ENCODE measurements around the gene JARID2. TPM values are rescaled to one million over a fixed set of nuclear protein-coding genes. Genes with fewer than 3 reads are reported as not detected.

Gene JARID2
- total and polyA plus RNA-seq, 4 donors: 15.4 to 25.5 (median 23.1) TPM

DNA sequence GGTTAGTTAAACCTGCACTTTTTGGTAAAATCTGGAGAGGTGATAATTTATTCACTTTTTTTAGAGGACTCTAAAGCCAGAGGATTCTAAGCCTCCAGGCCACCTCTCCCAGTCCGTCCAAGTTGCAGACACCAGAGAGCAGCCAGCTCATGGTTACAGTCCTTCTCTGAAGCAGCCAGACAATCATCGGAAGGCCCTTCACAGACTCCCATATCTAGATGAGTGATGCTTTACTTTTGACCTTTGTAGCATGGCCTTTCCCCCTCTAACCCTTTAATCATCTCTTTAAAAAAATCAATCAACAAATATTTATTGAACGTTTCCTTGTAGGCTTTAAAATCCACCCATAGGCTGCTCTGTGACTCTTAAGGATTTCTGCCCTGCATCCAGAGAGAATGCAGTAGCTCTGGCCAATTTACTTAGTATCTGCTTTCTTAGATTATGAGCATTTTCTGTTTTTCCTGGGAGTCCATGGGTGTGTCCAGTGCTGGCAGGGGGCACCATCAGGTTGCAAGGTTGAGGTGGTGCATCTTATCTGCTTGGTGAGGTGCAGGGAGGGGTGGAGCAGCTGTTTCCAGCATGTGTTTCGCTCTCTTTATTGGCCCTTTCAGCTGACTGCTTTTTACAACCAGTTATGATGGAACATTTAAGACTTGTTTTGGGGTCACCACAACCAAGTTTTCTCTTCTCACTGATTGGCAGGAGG lies 58.6 kb downstream of the JARID2 start:
- Histone ChIP-seq H3K27me3 (ENCODE audit: control insufficient read depth, insufficient read depth, low read length) (no peaks in the 10 kb centered on the region), H3K4me3 (ENCODE audit: low read depth, low read length) (no peak overlapping the region), H3K9me3 (ENCODE audit: control insufficient read depth, insufficient read depth, low read length) (no peaks in the 10 kb centered on the region), H3K27ac (ENCODE audit: low read depth, low read length) (peak overlapping the region; percentile 25), H3K36me3 (ENCODE audit: control insufficient read depth, insufficient read depth, low read length) (no peaks in the 10 kb centered on the region), H3K4me1 (ENCODE audit: control insufficient read depth, insufficient read depth, low read length) (peaks cover 17% of the 10 kb centered on the region)
- DNase-seq (ENCODE audit: low read depth in 4 of 6, low spot score in 6 of 6): no peak
- 82% methylated on average over 3 of the region's 4 CpGs for WGBS (ENCODE audit: insufficient coverage)

DNA sequence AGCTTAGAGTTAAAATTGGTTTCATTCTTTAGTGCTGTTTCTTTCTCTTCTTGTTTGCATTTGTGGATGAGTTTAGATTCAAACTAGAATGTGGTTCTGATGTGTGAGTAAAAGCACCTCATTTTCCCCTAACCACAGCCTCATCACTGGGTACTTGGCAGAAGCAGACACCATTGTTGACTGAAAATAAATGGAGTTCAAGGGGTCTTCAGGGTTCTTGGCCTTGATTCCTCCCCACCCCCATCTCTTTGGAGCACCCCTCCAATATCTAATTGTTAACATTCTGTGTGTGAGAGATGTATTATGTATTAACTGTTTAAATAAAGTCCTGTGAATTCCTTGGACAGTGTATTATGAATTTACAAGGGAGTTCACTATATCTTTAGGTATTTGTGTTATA lies 59.6 kb downstream of the JARID2 start:
- H3K4me1 ChIP-seq (ENCODE audit: control insufficient read depth, insufficient read depth, low read length): peaks cover 13% of the 10 kb centered on the region

DNA sequence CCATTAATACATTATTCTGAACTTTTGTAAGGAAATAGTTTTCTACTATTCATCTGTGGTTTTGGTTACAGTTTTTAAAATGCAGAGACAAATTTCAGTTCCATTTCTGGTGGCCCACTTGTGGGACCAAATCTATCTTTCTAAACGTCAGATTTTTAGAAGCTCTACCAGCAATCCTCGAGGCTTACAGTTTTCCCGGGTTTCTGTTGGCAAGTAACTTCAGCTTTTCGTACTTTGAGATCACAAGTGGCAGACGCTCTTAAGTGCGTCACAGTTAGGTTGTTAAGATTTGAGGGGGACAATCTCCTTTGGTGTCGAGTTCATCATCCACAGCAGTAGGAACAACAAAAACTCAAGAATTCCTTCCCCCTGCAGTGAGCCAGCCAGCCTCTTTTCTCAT lies 60.0 kb downstream of the JARID2 start:
- H3K4me3 ChIP-seq (ENCODE audit: low read depth, low read length): no peak overlapping the region
- WGBS (ENCODE audit: insufficient coverage): 73% methylated on average over 5 of the region's 7 CpGs
- H3K4me1 ChIP-seq (ENCODE audit: control insufficient read depth, insufficient read depth, low read length): peaks cover 13% of the 10 kb centered on the region

More for the DNA sequence above, 59.6 kb downstream of the JARID2 start:
- peak overlapping the region; percentile 25 for H3K27ac ChIP-seq (ENCODE audit: low read depth, low read length)
- no peaks in the 10 kb centered on the region for H3K9me3 ChIP-seq (ENCODE audit: control insufficient read depth, insufficient read depth, low read length)
- no peak overlapping the region for H3K4me3 ChIP-seq (ENCODE audit: low read depth, low read length)
- no peak for DNase-seq (ENCODE audit: low read depth in 4 of 6, low spot score in 6 of 6)
- H3K36me3 ChIP-seq (ENCODE audit: control insufficient read depth, insufficient read depth, low read length): no peaks in the 10 kb centered on the region
- no peaks in the 10 kb centered on the region for H3K27me3 ChIP-seq (ENCODE audit: control insufficient read depth, insufficient read depth, low read length)

DNA sequence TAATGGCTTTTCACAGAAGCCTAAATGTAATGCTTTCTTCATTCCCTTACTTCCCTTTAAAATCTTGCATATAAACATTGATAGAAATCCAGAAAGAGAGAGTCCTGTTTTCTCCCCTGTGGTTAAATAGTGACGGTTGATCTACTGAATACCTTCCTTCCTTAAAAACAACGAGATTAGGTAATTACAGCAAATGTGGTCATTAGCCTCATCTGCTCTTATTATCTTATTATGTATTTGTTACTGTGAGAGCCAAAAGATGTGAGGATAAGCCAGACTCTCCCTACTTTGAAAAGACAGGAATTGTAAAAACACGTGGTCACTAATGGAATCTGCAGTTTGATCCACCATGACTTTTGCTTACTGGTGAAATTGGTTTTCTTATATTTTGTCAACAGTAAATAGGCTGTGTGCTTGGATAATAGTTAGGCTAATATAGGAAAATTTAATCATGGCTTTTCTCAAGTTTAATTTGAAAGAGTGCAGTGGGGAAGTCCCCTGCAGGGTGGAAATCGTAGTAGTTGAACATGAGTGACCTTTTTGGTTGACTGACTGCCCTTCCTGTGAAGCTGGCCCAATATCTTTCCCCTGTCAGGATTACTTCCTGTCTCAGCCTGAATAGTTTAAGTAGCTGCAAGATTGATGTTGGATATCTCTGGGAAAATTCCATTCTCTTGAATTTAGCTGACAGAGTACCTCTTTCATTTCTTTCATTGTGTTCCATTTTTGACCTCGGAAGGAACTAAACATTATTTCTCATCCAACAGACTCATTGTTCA lies 62.8 kb downstream of the JARID2 start:
- H3K4me3 ChIP-seq (ENCODE audit: low read depth, low read length): no peak overlapping the region
- H3K4me1 ChIP-seq (ENCODE audit: control insufficient read depth, insufficient read depth, low read length): peaks cover 24% of the 10 kb centered on the region
- WGBS (ENCODE audit: insufficient coverage): 35% methylated on average over 3 of the region's 5 CpGs
- no peak overlapping the region for H3K27ac ChIP-seq (ENCODE audit: low read depth, low read length)
- no peaks in the 10 kb centered on the region for H3K9me3 ChIP-seq (ENCODE audit: control insufficient read depth, insufficient read depth, low read length)
- no peaks in the 10 kb centered on the region for H3K27me3 ChIP-seq (ENCODE audit: control insufficient read depth, insufficient read depth, low read length)
- H3K36me3 ChIP-seq (ENCODE audit: control insufficient read depth, insufficient read depth, low read length): no peaks in the 10 kb centered on the region
- DNase-seq (ENCODE audit: low read depth in 4 of 6, low spot score in 6 of 6): no peak

More for the DNA sequence above, 60.0 kb downstream of the JARID2 start:
- no peak overlapping the region for H3K27ac ChIP-seq (ENCODE audit: low read depth, low read length)
- no peaks in the 10 kb centered on the region for H3K27me3 ChIP-seq (ENCODE audit: control insufficient read depth, insufficient read depth, low read length)
- no peaks in the 10 kb centered on the region for H3K36me3 ChIP-seq (ENCODE audit: control insufficient read depth, insufficient read depth, low read length)
- H3K9me3 ChIP-seq (ENCODE audit: control insufficient read depth, insufficient read depth, low read length): no peaks in the 10 kb centered on the region
- no peak for DNase-seq (ENCODE audit: low read depth in 4 of 6, low spot score in 6 of 6)

GRCh38 chr6:15309611-15310283 lies 63.9 kb downstream of the JARID2 start:
- no peaks in the 10 kb centered on the region for H3K9me3 ChIP-seq (ENCODE audit: control insufficient read depth, insufficient read depth, low read length)
- no peaks in the 10 kb centered on the region for H3K27me3 ChIP-seq (ENCODE audit: control insufficient read depth, insufficient read depth, low read length)
- no CpG with 5 or more reads among the region's 3 CpGs for WGBS (ENCODE audit: insufficient coverage)
- DNase-seq (ENCODE audit: low read depth in 4 of 6, low spot score in 6 of 6): no peak
- H3K4me3 ChIP-seq (ENCODE audit: low read depth, low read length): no peak overlapping the region
- H3K4me1 ChIP-seq (ENCODE audit: control insufficient read depth, insufficient read depth, low read length): peaks cover 21% of the 10 kb centered on the region
- H3K36me3 ChIP-seq (ENCODE audit: control insufficient read depth, insufficient read depth, low read length): no peaks in the 10 kb centered on the region
- H3K27ac ChIP-seq (ENCODE audit: low read depth, low read length): no peak overlapping the region

DNA sequence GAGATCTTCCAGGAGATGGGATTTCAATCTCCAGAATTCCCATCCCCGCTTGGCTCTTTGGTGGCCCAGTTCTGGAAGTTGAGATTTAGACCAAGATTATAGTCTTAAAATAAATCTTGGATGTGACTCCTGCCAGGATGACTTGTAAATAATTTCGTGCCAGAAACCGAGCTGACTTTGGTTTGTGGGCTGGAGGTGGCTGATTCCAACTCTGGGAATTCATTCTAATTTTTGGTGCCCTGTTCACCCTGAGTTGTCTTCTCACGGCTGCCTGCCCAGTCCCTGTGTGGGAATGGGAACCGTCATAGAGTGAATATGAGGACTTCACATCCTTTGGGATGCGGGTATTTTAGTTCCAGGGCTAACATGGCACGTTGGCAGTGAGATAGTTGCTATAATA lies 64.8 kb downstream of the JARID2 start:
- Histone ChIP-seq H3K4me3 (ENCODE audit: low read depth, low read length) (no peak overlapping the region), H3K4me1 (ENCODE audit: control insufficient read depth, insufficient read depth, low read length) (peaks cover 15% of the 10 kb centered on the region), H3K27ac (ENCODE audit: low read depth, low read length) (no peak overlapping the region), H3K36me3 (ENCODE audit: control insufficient read depth, insufficient read depth, low read length) (no peaks in the 10 kb centered on the region), H3K27me3 (ENCODE audit: control insufficient read depth, insufficient read depth, low read length) (no peaks in the 10 kb centered on the region), H3K9me3 (ENCODE audit: control insufficient read depth, insufficient read depth, low read length) (no peaks in the 10 kb centered on the region)
- WGBS (ENCODE audit: insufficient coverage): 92% methylated on average over 4 of the region's 7 CpGs
- DNase-seq (ENCODE audit: low read depth in 4 of 6, low spot score in 6 of 6): no peak

DNA sequence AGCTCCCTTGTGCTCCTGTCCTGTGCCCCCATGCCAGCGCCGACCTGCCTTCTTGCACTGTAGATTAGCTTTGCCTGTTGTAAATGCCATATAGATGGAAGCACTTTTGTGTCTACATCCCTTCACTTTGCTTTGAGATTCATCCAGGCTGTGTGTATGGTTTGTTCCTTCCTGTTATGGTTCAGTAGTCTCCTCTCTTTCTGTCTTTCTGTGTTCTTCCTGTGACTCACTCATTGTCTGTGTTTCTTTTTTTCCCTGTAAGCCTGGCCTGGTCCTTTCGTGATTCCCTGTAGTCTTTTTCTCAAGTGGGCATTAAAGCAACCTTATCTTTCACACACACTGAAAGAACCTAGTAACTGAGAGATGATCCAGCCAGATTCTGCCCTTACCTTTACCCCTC lies 66.6 kb downstream of the JARID2 start:
- 38% methylated on average over 1 of the region's 3 CpGs for WGBS (ENCODE audit: insufficient coverage)
- Histone ChIP-seq H3K27me3 (ENCODE audit: control insufficient read depth, insufficient read depth, low read length) (no peaks in the 10 kb centered on the region), H3K27ac (ENCODE audit: low read depth, low read length) (no peak overlapping the region), H3K4me1 (ENCODE audit: control insufficient read depth, insufficient read depth, low read length) (peaks cover 15% of the 10 kb centered on the region), H3K36me3 (ENCODE audit: control insufficient read depth, insufficient read depth, low read length) (no peaks in the 10 kb centered on the region), H3K9me3 (ENCODE audit: control insufficient read depth, insufficient read depth, low read length) (no peaks in the 10 kb centered on the region), H3K4me3 (ENCODE audit: low read depth, low read length) (no peak overlapping the region)
- no peak for DNase-seq (ENCODE audit: low read depth in 4 of 6, low spot score in 6 of 6)

DNA sequence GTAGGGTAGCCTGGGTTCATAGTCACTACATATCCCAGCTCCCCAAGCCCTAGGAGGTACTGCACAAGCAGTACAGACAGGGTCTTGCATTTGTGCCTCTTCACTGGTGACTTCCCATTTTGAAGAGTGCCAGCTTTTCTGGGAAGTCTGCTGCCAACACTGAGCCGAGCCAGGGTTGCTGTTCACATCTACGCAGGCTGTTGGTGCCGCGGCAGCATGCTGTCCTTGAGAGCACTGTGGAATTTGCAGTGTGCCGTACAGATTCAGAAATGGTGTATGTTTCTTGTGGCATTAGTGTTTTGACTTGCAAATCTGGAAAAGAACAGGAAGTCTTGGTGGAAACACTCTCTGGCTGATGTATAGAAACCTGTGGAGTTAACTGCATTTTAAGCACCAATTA lies 67.5 kb downstream of the JARID2 start:
- Histone ChIP-seq H3K4me3 (ENCODE audit: low read depth, low read length) (no peak overlapping the region), H3K27ac (ENCODE audit: low read depth, low read length) (no peak overlapping the region), H3K9me3 (ENCODE audit: control insufficient read depth, insufficient read depth, low read length) (no peaks in the 10 kb centered on the region), H3K27me3 (ENCODE audit: control insufficient read depth, insufficient read depth, low read length) (no peaks in the 10 kb centered on the region), H3K36me3 (ENCODE audit: control insufficient read depth, insufficient read depth, low read length) (no peaks in the 10 kb centered on the region), H3K4me1 (ENCODE audit: control insufficient read depth, insufficient read depth, low read length) (peaks cover 15% of the 10 kb centered on the region)
- DNase-seq (ENCODE audit: low read depth in 4 of 6, low spot score in 6 of 6): peak in 4 of 6 donors; percentile 42 to 92 (median 60)
- 26% methylated on average over 4 of the region's 5 CpGs for WGBS (ENCODE audit: insufficient coverage)

DNA sequence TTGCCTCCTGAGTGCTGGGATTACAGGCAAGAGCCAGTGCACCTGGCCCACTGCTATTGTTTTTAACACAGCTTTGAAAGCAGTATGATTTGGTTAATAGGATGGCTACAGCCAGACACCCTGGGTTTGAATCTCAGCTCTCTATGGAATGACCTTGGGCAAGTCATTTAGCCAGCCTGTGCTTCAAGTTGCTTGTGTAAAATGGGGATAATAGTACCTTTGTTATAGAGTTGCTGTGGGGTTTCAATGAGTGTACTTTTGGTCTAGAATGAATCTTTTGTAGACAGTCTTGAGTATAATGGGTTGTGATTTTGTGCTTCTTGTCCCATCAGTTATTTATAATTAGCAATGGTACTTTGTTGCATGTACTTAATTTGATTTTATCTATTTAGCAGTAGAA lies 70.9 kb downstream of the JARID2 start:
- no peak overlapping the region for H3K27ac ChIP-seq (ENCODE audit: low read depth, low read length)
- H3K36me3 ChIP-seq (ENCODE audit: control insufficient read depth, insufficient read depth, low read length): no peaks in the 10 kb centered on the region
- no peak for DNase-seq (ENCODE audit: low read depth in 4 of 6, low spot score in 6 of 6)
- no peaks in the 10 kb centered on the region for H3K27me3 ChIP-seq (ENCODE audit: control insufficient read depth, insufficient read depth, low read length)
- H3K9me3 ChIP-seq (ENCODE audit: control insufficient read depth, insufficient read depth, low read length): no peaks in the 10 kb centered on the region
- H3K4me3 ChIP-seq (ENCODE audit: low read depth, low read length): no peak overlapping the region
- H3K4me1 ChIP-seq (ENCODE audit: control insufficient read depth, insufficient read depth, low read length): peaks cover 15% of the 10 kb centered on the region
